Stimulated activated CD8-positive, alpha-beta memory T cell treated with anti-CD3 and anti-CD28 coated beads, Interleukin-15, amount 100 ng/mL, for 48 hours (primary cell): ENCODE results near the gene JCAD.
A peak's percentile ranks its signal among the peaks of the same experiment; 100 is the strongest.
"Not testable (repeated sequence)": the region's sequence is repeated elsewhere in the genome, so short reads cannot be mapped to it uniquely, and the experiment has no call there.

Source experiments
- DNase-seq, 2 donors: peaks; one replicate each; pipeline ENCODE4 v3.0.0-alpha.2; 2020; ENCODE audit warnings: low read depth in 2 of 2

The JCAD gene

GRCh38 chr10:30026578-30026977 lies 32.8 kb downstream of the JCAD start:
- no peak for DNase-seq

GRCh38 chr10:30026080-30026479 lies 33.3 kb downstream of the JCAD start:
- no peak for DNase-seq

GRCh38 chr10:30025428-30025827 lies 34.0 kb downstream of the JCAD start:
- not testable (repeated sequence) for DNase-seq

DNA sequence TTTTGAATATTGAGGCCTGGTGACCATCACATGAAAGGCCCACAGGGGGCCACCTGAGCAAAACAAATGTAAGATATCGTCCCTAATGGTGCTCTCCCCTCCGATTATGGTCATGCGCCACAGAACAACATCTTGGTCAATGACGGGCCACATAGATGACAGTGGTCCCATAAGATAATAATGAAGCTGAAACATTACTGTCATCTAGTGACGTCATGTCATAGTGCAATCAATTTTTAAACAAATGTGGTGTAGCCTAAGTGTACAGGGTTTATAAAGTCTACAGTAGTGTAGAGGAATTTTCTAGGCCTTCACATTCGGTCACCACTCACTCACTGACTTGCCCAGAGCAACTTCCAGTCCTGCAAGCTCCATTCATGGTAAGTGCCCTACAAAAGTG lies 36.8 kb downstream of the JCAD start:
- no peak for DNase-seq

GRCh38 chr10:30019468-30019867 lies 39.9 kb downstream of the JCAD start:
- no peak for DNase-seq

GRCh38 chr10:30018496-30018895 lies 40.9 kb downstream of the JCAD start:
- no peak for DNase-seq

DNA sequence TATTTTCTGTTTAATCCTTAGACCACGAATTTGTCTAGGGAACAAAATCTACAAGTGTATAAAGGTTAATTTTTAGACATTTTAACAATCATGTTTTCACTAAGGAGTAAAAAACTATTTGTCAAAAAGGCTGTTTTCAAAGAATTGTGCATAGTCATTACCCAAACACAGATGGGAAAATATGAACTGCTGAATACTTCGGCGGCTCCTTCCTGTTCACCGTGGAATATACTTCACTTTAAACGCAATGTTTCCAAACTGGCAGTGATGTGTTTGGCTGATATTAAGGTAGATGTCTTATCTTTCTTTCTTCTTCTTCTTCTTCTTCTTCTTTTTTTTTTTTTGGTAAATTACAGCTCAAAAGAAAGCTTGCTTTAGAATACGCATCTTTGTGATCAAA lies 41.4 kb downstream of the JCAD start:
- DNase-seq, result no peak

GRCh38 chr10:30017556-30017955 lies 41.8 kb downstream of the JCAD start:
- DNase-seq, result no peak

DNA sequence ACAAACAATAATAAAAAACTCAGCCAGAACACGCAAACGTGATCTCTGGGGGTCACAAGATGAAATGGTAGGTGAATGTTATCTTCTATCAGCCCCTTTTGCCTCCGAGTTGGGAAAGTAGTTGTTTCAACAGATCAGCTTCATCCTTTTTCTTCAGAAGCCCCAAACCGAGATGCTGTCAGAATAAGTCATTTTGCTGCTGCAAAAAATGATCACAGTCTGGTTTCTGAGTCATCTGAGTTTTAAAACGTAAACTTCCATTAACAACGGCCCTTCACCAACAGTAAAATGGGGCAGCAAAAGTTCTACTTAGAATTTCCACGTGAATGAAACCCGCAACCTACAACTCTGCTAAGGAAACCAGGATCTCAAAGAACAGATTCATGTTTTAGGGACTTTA lies 44.9 kb downstream of the JCAD start:
- DNase-seq, result no peak

DNA sequence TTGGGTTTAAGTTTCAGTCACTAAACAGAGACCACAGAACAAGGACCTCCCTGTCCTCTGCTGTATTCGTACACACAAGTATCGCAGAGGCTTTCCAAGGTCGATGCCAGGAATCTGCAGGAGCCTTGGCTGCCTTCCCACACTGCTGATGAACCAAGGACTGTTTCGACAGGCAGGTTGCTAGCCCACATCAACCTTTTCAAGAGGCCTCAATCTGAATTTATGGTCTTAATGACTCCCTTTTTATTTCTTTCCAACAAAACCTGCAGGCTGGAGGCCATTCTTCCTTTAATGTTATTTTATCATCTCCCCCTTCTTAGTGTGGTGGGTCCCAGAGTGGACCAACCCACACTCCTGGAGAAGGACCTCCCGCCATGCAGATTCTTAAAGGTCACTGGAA lies 45.6 kb downstream of the JCAD start:
- no peak for DNase-seq

DNA sequence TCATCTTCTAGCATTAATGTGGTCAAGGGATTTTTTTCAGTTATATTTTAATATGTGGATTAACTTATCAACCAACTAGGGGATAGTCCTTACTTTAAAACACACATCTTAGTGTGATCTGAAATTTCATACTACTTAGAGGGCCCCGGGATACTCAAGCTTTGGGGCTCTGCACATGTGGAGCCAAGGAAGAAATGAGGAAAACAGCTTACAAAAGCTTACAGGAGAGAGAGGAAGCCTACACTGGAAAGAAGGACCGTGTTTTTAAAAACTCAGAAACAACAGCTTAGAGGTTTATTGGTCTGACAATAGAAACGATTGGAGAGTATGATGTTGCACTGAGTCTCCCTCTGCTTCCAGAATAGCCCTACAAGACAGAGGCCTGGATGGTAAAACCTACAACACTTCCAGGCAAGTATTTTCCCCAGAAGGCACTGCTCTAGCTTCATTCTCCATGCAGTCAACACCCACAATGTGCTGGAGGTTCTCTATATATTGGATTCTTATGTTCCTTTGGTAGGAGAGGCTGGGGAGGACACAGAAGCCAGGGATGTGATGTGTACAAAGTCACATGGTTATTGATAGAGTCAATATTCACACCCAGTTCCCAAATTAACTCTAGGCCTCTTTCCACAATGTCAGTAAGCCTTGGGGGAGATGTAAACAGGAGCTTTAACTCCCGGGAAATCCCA lies 47.3 kb downstream of the JCAD start:
- no peak for DNase-seq

GRCh38 chr10:30011396-30011795 lies 48.0 kb downstream of the JCAD start:
- DNase-seq, result no peak

- DNase-seq, result no peak
These were observed 52.0 kb downstream of the JCAD start for GRCh38 chr10:30007406-30007805.

GRCh38 chr10:30006410-30006809 lies 53.0 kb downstream of the JCAD start:
- no peak for DNase-seq

GRCh38 chr10:30005116-30005515 lies 54.3 kb downstream of the JCAD start:
- DNase-seq, result not testable (repeated sequence)

DNA sequence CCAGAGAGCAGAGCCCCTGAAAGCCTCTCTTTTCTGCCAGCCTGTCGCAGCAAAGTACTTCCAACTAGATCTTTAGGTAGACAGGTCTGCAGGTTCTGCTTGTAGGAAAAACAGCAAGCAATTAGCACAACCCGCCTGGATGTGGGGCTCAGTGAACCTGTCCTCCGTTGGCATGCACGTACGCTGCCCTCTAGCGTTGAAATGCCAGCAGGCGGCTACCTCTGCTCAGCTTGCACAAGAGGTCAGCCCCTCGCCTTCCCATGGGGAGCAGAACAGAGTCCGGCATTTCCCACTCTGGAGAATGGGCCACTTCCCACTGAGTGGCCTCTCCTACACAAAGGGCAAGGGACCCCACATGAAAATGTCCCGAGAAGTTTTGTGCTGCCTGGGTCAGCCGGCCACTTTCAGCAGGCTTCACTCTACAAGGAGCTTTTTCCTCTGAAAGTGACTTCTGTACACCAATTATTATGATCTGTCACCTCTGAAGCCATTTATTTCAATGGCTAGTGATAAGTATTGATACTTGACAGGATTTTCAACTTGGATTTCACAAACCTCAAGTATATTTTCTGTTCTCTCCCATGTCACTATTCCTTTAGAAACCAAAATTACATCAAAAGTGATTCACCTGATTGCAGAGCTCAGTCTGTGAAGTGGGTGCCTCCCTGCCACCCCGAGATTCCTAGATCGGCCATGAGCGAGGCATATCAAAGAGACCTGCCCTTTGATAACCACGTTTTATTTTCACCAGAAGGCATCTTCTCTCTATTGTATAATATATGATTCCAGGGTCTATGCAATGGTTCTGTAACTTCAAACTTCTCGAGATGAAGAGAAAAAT lies 56.7 kb downstream of the JCAD start:
- peak; percentile 20 to 35 for DNase-seq

DNA sequence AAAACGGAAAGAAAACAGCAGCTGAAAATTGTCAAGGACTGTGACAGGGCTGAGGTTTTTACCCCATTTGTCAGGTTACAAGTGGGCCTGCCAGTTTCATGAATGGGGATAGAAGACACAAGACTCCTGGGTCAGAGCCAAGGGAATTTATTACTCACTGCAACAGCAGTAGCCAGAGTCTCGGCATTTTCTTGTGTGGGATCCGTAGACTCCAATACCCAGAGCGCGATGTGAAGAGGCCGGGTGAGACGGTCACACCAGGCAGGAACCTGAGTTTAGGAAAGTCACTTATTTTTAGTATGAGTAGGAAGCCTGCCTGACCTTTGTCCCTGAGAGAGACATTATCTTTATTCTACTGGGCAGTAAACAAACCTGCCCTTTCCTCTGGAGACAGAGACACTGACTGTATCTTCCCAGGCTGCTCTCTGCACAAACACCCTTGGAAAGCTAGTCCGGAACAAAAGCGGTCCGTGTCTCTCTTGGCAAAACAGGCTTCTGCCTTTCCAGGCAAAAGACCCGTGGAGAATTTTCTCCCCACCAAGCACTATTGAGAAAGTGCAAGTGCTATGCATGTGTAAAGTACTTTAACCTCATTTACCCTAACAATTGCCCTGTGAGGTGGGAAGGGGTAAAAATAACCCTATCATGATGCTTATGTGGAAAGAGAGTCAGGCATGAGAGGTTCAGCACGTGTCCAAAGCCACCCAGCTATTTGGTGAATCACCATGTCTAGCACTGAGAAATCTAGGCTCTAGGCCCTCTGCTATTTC lies 58.4 kb downstream of the JCAD start:
- DNase-seq, result no peak

GRCh38 chr10:29998142-29998808 lies 61.1 kb downstream of the JCAD start:
- DNase-seq, result peak; percentile 41 to 48

GRCh38 chr10:29994811-29995210 lies 64.6 kb downstream of the JCAD start:
- DNase-seq, result no peak

GRCh38 chr10:29993319-29993915 lies 66.0 kb downstream of the JCAD start:
- no peak for DNase-seq

DNA sequence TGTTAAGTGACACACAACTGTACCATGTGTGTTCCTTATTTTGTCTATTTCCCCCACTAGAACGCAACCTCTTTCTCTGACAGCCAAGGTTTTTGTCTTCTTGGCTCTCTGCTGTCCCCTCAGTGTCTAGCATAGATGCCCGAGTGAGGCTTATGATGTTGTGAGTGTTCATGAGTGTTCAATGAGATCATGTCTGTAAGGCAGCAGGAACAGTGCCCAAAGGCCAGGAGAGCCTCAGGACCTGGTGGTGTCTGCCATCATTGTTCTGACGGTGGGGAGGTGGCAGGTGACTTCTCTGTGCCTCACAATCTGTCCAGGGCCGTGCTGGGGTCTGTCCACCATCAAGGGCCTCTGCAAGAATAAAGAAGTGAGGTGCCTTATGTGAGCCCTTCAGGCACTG lies 66.5 kb downstream of the JCAD start:
- DNase-seq, result no peak

DNA sequence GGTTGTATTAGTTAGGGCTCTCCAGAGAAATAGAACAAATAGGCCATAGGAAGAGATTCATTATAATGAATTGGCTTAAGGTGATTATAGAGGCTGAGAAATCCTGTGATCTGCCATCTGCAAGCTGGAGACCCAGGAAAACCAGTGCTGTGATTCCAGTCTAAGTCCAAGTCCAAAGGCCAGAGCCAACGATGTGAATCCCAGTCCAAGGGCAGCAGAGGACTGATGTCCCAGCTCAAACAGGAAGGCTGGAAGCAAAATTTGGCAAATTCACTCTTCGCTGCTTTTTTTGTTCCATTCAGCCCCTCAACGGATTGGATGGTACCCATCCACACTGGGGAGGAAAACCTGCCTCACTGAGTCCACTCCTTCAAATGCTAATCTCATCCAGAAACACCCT lies 68.0 kb downstream of the JCAD start:
- no peak for DNase-seq
